OCI-LY7 (cell line): ENCODE data around the gene ARMH1. TPM values are rescaled to one million over a fixed set of nuclear protein-coding genes. Genes with fewer than 3 reads are reported as not detected.
A peak's percentile ranks its signal among the peaks of the same experiment; 100 is the strongest.

ENCODE experiments used
- BruUV-seq: library from RNA; stranded (reverse); fragments of 400-500 nt; replicated peaks from 2 replicates; lab custom pipeline; 2021; lab: Mats Ljungman, UMichigan
- CTCF ChIA-PET: fragments of 300-600 bp; sonication (Branson Sonifier 250); formaldehyde crosslinking; loops from one replicate; lab custom pipeline; 2022; ENCODE audit warnings: antibody characterized with exemption; ENCODE audit not compliant: unreplicated experiment; lab: Charles Lee
- POLR2A ChIA-PET: fragments of 300-600 bp; sonication (Branson Sonifier 250); formaldehyde crosslinking; loops from one replicate; lab custom pipeline; 2022; ENCODE audit warnings: antibody characterized with exemption; lab: Charles Lee
- DNase-seq: peaks from one replicate; pipeline ENCODE4 v3.0.0-alpha.2; 2015; ENCODE audit warnings: low spot score
- H2AFZ ChIP-seq: fragments of 200-600 bp; sonication (generic), shearing (Covaris generic); 2 replicates; pipeline ENCODE4 v1.6.1; 2014; ENCODE audit warnings: mild to moderate bottlenecking, antibody characterized with exemption, low read length, moderate library complexity
- H3K27ac ChIP-seq: fragments of 200-600 bp; sonication (generic); 2 replicates; pipeline ENCODE4 v1.5.1; 2014; ENCODE audit warnings: mixed run types, low read depth, mild to moderate bottlenecking, moderate library complexity, low read length, inconsistent platforms; ENCODE audit not compliant: poor library complexity, severe bottlenecking
- H3K36me3 ChIP-seq: fragments of 200-600 bp; sonication (generic); 2 replicates; pipeline ENCODE4 v1.6.1; 2014; ENCODE audit warnings: mild to moderate bottlenecking, antibody characterized with exemption, low read length, moderate library complexity, mixed read lengths; ENCODE audit not compliant: insufficient read depth
- H3K4me1 ChIP-seq: fragments of 200-600 bp; sonication (generic); 2 replicates; pipeline ENCODE4 v1.5.1; 2014; ENCODE audit warnings: mild to moderate bottlenecking, low read length; ENCODE audit not compliant: insufficient read depth, poor library complexity, severe bottlenecking
- H3K4me2 ChIP-seq: fragments of 200-600 bp; sonication (generic); 2 replicates; pipeline ENCODE4 v1.6.1; 2014; ENCODE audit warnings: mild to moderate bottlenecking, low read length
- H3K4me3 ChIP-seq: fragments of 200-600 bp; sonication (generic); 2 replicates; pipeline ENCODE4 v1.5.1; 2014; ENCODE audit warnings: mild to moderate bottlenecking, low read depth, low read length; ENCODE audit not compliant: poor library complexity, severe bottlenecking
- H3K79me2 ChIP-seq: fragments of 200-600 bp; sonication (generic); 2 replicates; pipeline ENCODE4 v1.6.1; 2016; ENCODE audit warnings: low read depth, mild to moderate bottlenecking, low read length, moderate library complexity, mixed read lengths; ENCODE audit not compliant: insufficient read depth
- H3K9me2 ChIP-seq: fragments of 200-600 bp; sonication (generic); 2 replicates; pipeline ENCODE4 v1.6.1; 2016; ENCODE audit warnings: mild to moderate bottlenecking, low read length, mixed read lengths; ENCODE audit not compliant: insufficient read depth
- H3K9me3 ChIP-seq: fragments of 200-600 bp; sonication (generic); 2 replicates; pipeline ENCODE4 v1.6.1; 2014; ENCODE audit warnings: mild to moderate bottlenecking, mixed run types, low read length, mixed read lengths
- H4K20me1 ChIP-seq: fragments of 200-600 bp; sonication (generic); 2 replicates; pipeline ENCODE4 v1.6.1; 2014; ENCODE audit warnings: mild to moderate bottlenecking, antibody characterized with exemption, low read length, moderate library complexity, mixed read lengths; ENCODE audit not compliant: insufficient read depth
- CTCF ChIP-seq: fragments of 200-600 bp; sonication (generic); conservative IDR thresholded peaks from 2 replicates; pipeline ENCODE4 v1.5.1; 2014; ENCODE audit warnings: mild to moderate bottlenecking, antibody characterized with exemption, low read length, moderate library complexity, mixed read lengths
- EZH2phosphoT487 ChIP-seq: fragments of 200-600 bp; sonication (generic); IDR thresholded peaks from 2 replicates; pipeline ENCODE4 v1.6.1; 2018; ENCODE audit warnings: low read depth, borderline replicate concordance, mild to moderate bottlenecking, mixed run types, antibody characterized with exemption, low read length, moderate library complexity, mixed read lengths
- intact Hi-C: fragments of 100-400 bp; cut with micrococcal nuclease; formaldehyde crosslinking; loops from one replicate; pipeline ENCODE4 v1.10.0; 2022; ENCODE audit not compliant: unreplicated experiment
- total RNA-seq, 2 experiments: library from RNA; depleted of rRNA in 1 of 2; stranded (reverse); fragments of >200 nt in 1 of 2; shearing (Covaris generic) in 1 of 2; gene quantifications; 2 replicates each; pipeline ENCODE4 v1.2.3, GENCODE V29; 2014 to 2022

Gene ARMH1
- total RNA-seq, 2 experiments from 2014 or later: 7.8 to 8.9 TPM

DNA sequence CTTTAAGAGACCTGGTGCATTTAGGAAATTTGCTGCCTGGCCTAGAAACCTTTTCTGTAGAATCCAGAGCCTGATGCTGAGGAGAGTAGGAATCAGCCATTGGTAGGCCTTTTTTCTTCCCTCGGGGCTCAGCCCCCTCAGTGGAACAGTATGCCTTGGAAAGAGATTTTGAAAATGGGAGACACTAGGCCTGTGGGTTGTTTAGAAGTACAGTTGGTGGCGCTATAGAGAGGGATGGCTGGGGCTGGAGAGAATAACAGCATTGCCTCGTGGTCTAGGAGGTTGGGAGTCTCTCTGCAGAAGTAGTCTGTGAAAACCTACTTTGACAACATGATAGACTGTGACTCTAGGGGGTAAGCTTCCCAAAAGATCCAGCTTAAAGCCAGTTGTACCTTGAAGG lies 73.4 kb downstream of the ARMH1 start:
- CTCF ChIA-PET: no interaction called here
- POLR2A ChIA-PET: interaction anchor here (1.0 to 3.4 kb wide), 3 partner anchors 16 to 916 kb away, joined by 3 to 21 read pairs (median 12); partner anchors contain the start of genes RNU5D-1 and RPS8
- peaks cover 53% of the 10 kb centered on the region; the same call in 1 of the 2 replicates for H3K79me2 ChIP-seq
- peaks cover 11% of the 10 kb centered on the region for H3K4me1 ChIP-seq
- no peak overlapping the region for H3K27ac ChIP-seq
- peaks cover 97% of the 10 kb centered on the region for H3K36me3 ChIP-seq
- no peak overlapping the region for H3K4me3 ChIP-seq
- no peak overlapping the region for H3K4me2 ChIP-seq
- no peak for DNase-seq
- intact Hi-C loops: no loop called here
- H2AFZ ChIP-seq: no peak overlapping the region
- no TSS peak for BruUV-seq
- H4K20me1 ChIP-seq: no peaks in the 10 kb centered on the region; the same call in 1 of the 2 replicates
- peak; percentile 39; the same call in 1 of the 2 replicates for TF ChIP-seq CTCF
- no peak for TF ChIP-seq EZH2phosphoT487
- no peaks in the 10 kb centered on the region for H3K9me2 ChIP-seq
- H3K9me3 ChIP-seq: no peaks in the 10 kb centered on the region

DNA sequence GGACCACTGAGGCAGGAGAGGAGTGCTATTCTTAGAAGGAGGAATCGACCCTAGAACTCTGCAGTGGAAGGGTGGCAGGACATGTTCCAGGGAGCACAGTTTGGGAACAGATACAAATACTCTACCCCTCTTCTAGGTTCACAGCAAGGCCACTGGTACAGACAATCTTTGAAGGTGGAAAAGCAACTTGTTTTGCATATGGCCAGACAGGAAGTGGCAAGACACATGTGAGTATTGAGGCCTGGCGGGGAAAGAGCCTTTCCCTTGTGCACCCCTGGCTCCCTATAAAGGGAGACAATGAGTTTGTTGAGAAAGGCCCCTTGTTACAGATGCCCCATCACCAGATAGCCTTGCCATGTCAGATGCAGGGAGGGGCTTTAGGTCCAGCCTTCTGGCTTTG lies 82.9 kb downstream of the ARMH1 start:
- POLR2A ChIA-PET: no interaction called here
- Histone ChIP-seq H3K79me2 (no peaks in the 10 kb centered on the region), H3K27ac (peak overlapping the region; percentile 64), H3K4me2 (peak overlapping the region; percentile 75), H3K9me3 (no peaks in the 10 kb centered on the region), H4K20me1 (no peaks in the 10 kb centered on the region), H3K9me2 (no peaks in the 10 kb centered on the region), H2AFZ (no peak overlapping the region), H3K36me3 (peaks cover 100% of the 10 kb centered on the region), H3K4me1 (peaks cover 24% of the 10 kb centered on the region), H3K4me3 (peak overlapping the region; percentile 25)
- intact Hi-C loops: no loop called here
- CTCF ChIA-PET: no interaction called here
- no TSS peak for BruUV-seq
- TF ChIP-seq EZH2phosphoT487 (no peak), CTCF (no peak)
- DNase-seq: peak; percentile 67

GRCh38 chr1:44759077-44759476 lies 84.6 kb downstream of the ARMH1 start:
- ChIA-PET CTCF (no interaction called here), POLR2A (interaction anchor here (1.1 to 1.8 kb wide), 2 partner anchors 16 kb away, joined by 4 read pairs; no protein-coding TSS in a partner anchor)
- H3K27ac ChIP-seq: no peak overlapping the region
- intact Hi-C loops: no loop called here
- H2AFZ ChIP-seq: no peak overlapping the region
- peaks cover 100% of the 10 kb centered on the region for H3K36me3 ChIP-seq
- no peaks in the 10 kb centered on the region for H3K9me3 ChIP-seq
- peaks cover 24% of the 10 kb centered on the region for H3K4me1 ChIP-seq
- no peaks in the 10 kb centered on the region for H4K20me1 ChIP-seq
- no TSS peak for BruUV-seq
- no peak for DNase-seq
- H3K79me2 ChIP-seq: no peaks in the 10 kb centered on the region
- TF ChIP-seq EZH2phosphoT487 (no peak), CTCF (no peak)
- H3K4me3 ChIP-seq: no peak overlapping the region
- no peak overlapping the region for H3K4me2 ChIP-seq
- H3K9me2 ChIP-seq: no peaks in the 10 kb centered on the region
